GM12878 (cell line): ENCODE data around the gene STAG2. TPM values are rescaled to one million over a fixed set of nuclear protein-coding genes. Genes with fewer than 3 reads are reported as not detected.

Experiments used
- E4F1 ChIP-seq: fragments of 450-650 bp; IDR thresholded peaks from 2 replicates; pipeline ENCODE4 v1.6.1; 2018; ENCODE audit warnings: borderline replicate concordance, mild to moderate bottlenecking; ENCODE audit not compliant: partially characterized antibody
- MLLT1 ChIP-seq: fragments of 450-650 bp; IDR thresholded peaks from 2 replicates; pipeline ENCODE4 v1.6.1; 2016; ENCODE audit warnings: mild to moderate bottlenecking
- MTA3 ChIP-seq: IDR thresholded peaks from 2 replicates; pipeline ENCODE4 v1.6.1; 2012; ENCODE audit warnings: low read length, inconsistent platforms, borderline replicate concordance
- NFYA ChIP-seq: IDR thresholded peaks from 2 replicates; pipeline ENCODE4 v1.6.1; 2011; ENCODE audit warnings: low read depth, mild to moderate bottlenecking, low read length, improper control_type of control experiment, borderline replicate concordance
- POU2F2 ChIP-seq: IDR thresholded peaks from 3 replicates; pipeline ENCODE4 v1.6.1; 2011; ENCODE audit warnings: low read depth, mild to moderate bottlenecking, low read length, borderline replicate concordance
- RBBP5 ChIP-seq: fragments of 200-600 bp; sonication (generic); conservative IDR thresholded peaks from 2 replicates; pipeline ENCODE4 v1.6.1; 2016
- SREBF1 ChIP-seq: IDR thresholded peaks from 2 replicates; pipeline ENCODE4 v1.6.1; 2012; ENCODE audit warnings: mild to moderate bottlenecking, low read length
- TCF3 ChIP-seq: IDR thresholded peaks from 2 replicates; pipeline ENCODE4 v1.6.1; 2012; ENCODE audit warnings: low read depth, mild to moderate bottlenecking, low read length, borderline replicate concordance; ENCODE audit not compliant: insufficient read depth
- polyA plus RNA-seq, 11 experiments: library from polyadenylated mRNA; depleted of rRNA in 4 of 11; unstranded in 6 of 11; stranded (reverse) in 5 of 11; fragments of >200 nt; fragmentation: Nextera tagmentation in 4 of 11; fragmentation: Illumina TruSeq in 1 of 11; extraction: Ambion mirVana in 4 of 11; extraction: Trizol in 1 of 11; gene quantifications; 1 replicate in 1 of 11; 2 replicates in 10 of 11; pipeline versions ENCODE4 v1.2.1 to v1.2.3, GENCODE V29; 2011 to 2016; ENCODE audit warnings: inconsistent platforms in 2 of 11, missing spikeins in 2 of 11, low read depth in 1 of 11
- total RNA-seq, 4 experiments: library from RNA; depleted of rRNA in 3 of 4; stranded (reverse); fragments of >200 nt in 3 of 4; fragmentation: Illumina TruSeq in 1 of 4; extraction: Trizol in 1 of 4; gene quantifications; 2 replicates each; pipeline versions ENCODE4 v1.2.1 to v1.2.3, GENCODE V29; 2013 to 2021

STAG2 gene
- total and polyA plus RNA-seq, 10 of the 15 experiments (the other 5 are each of a cell fraction or from before 2014, with no cell fraction given) = 26.9 to 84.2 (median 46.7) TPM

DNA sequence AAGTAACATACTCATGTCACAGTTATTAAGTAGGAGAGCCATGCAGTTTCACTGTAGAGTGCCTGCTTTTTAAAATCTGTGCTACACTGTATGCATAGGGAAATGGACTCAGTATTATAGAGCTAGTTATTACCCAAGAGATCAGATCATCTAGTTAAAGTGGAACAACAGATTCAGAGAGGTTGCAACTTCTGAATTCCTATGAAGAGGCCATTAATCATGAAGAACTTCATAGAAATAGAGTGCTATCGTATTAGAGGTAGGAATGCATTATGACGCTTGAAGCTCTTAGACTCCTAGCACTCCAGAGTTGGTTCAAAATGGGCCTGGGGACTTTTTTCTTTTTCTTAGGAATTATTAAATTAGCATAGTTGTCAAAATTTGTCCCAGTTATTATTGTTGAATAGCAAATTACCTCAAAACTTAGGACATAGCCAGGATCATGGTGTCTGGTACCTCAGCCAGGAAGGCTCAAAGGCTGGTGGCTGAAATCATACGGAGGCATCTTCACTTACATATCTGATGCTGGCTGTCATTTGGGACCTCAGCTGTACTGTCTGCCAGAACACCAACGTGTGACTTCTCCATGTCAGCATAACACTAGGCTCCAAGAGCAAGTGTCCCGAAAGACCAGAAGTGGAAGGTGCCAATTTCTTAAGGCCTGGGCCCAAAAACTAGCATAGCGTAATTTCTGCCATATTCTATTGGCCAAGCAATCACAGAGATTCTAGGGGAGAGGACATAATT is 125.7 kb downstream of the STAG2 start (continued):
- TF ChIP-seq MTA3 (no peak), NFYA (no peak), TCF3 (no peak), MLLT1 (no peak), SREBF1 (no peak), POU2F2 (no peak), E4F1 (no peak), RBBP5 (no peak)
- TF ChIP-seq, all 136 proteins: peak for 0
